ENCODE measurements around the gene TANGO2. TPM values are rescaled to one million over a fixed set of nuclear protein-coding genes. Genes with fewer than 3 reads are reported as not detected.

Gene TANGO2
- polyA plus RNA-seq, 1 of the 3 experiments (the other 2 are of a cell fraction): 20.7 TPM

GRCh38 chr22:20087319-20088262 lies 66.7 kb downstream of the TANGO2 start:
- Histone ChIP-seq H4K20me1 (ENCODE audit: insufficient read depth) (peaks cover 61% of the 10 kb centered on the region), H3K9me3 (no peaks in the 10 kb centered on the region), H2AFZ (ENCODE audit: low read depth) (no peak overlapping the region), H3K4me3 (ENCODE audit: low read depth in 2 of 2, low read length in 1 of 2) (no peak overlapping the region), H3K27me3 (ENCODE audit: insufficient read depth) (no peaks in the 10 kb centered on the region), H3K9ac (no peak overlapping the region), H3K36me3 (replicated peaks in 1 of 2; ENCODE audit: control insufficient read depth in 1 of 2, insufficient read depth in 2 of 2, low read length in 1 of 2) (peaks cover 63 to 71% of the 10 kb centered on the region in 2 experiments), H3K4me2 (no peak overlapping the region), H3K4me1 (ENCODE audit: control insufficient read depth in 1 of 2, insufficient read depth in 2 of 2, low read depth in 1 of 2, low read length in 1 of 2) (peaks cover 2 to 16% of the 10 kb centered on the region in 2 experiments; a peak in 1 of 4 replicates), H3K27ac (ENCODE audit: low read depth in 2 of 2, low read length in 1 of 2) (no peak overlapping the region), H3F3A (replicated peaks; ENCODE audit: insufficient read depth) (peaks cover 2% of the 10 kb centered on the region), H3K9me2 (no peaks in the 10 kb centered on the region), H3K79me2 (ENCODE audit: insufficient read depth) (peaks cover 77% of the 10 kb centered on the region)
- CTCF ChIA-PET: interaction anchor here (1.1 to 1.4 kb wide), 3 partner anchors 24 to 134 kb away, joined by 3 read pairs; no protein-coding TSS in a partner anchor
- 95% methylated on average over 10 of the region's 14 CpGs for WGBS (ENCODE audit: low lambda C conversion rate)
- TF ChIP-seq FOXJ3 (CRISPR knock-in tag; IDR thresholded peaks at IDR 0.05): no peak
- TF ChIP-seq CTCF (IDR thresholded peaks at IDR 0.05): no peak
- no peak for TF ChIP-seq FOXM1 (IDR thresholded peaks at IDR 0.05; ENCODE audit: low read depth)
- no peak for TF ChIP-seq POLR2AphosphoS5 (IDR thresholded peaks at IDR 0.05; ENCODE audit: low read depth, low read length)
- no peak for TF ChIP-seq MXI1 (IDR thresholded peaks at IDR 0.05; ENCODE audit: low read depth, low read length)
- no peak for TF ChIP-seq MEF2A (IDR thresholded peaks at IDR 0.05; ENCODE audit: borderline replicate concordance, low read depth)
- no peak for TF ChIP-seq JUND (IDR thresholded peaks at IDR 0.05)
- TF ChIP-seq PBX3 (IDR thresholded peaks at IDR 0.05): no peak
- no peak for TF ChIP-seq SMC3 (IDR thresholded peaks at IDR 0.05; ENCODE audit: low read depth, low read length)
- TF ChIP-seq TCF12 (IDR thresholded peaks at IDR 0.05): no peak
- TF ChIP-seq EP300 (IDR thresholded peaks at IDR 0.05; ENCODE audit: borderline replicate concordance in 1 of 2, low read depth in 1 of 2, low read length in 1 of 2): no peak
- no peak for TF ChIP-seq MAX (IDR thresholded peaks at IDR 0.05; ENCODE audit: low read depth)
- TF ChIP-seq RXRA (IDR thresholded peaks at IDR 0.05; ENCODE audit: borderline replicate concordance, low read depth): no peak
- no peak for TF ChIP-seq USF1 (IDR thresholded peaks at IDR 0.05; ENCODE audit: borderline replicate concordance, low read depth)
- DNase-seq: no peak
- POLR2A ChIA-PET: no interaction called here
